GM23248 (cell line): ENCODE results near the gene KCNH5.

ENCODE experiments used
- EZH2 ChIP-seq: fragments of 200-600 bp; sonication (generic); IDR thresholded peaks from 2 replicates; pipeline ENCODE4 v1.6.1; 2018; ENCODE audit warnings: antibody characterized with exemption, mild to moderate bottlenecking; ENCODE audit not compliant: insufficient read depth, poor library complexity, severe bottlenecking
- EZH2phosphoT487 ChIP-seq: fragments of 200-600 bp; sonication (generic); IDR thresholded peaks from 2 replicates; pipeline ENCODE4 v1.6.1; 2018; ENCODE audit warnings: antibody characterized with exemption, moderate library complexity, mild to moderate bottlenecking, low read depth; ENCODE audit not compliant: insufficient read depth

- TF ChIP-seq EZH2 = no peak
- no peak for TF ChIP-seq EZH2phosphoT487
These were observed 35.8 kb downstream of the KCNH5 start for GRCh38 chr14:63009495-63009894.
